Esophagus mucosa (tissue), 1 donor: ENCODE data around the gene PCYOX1L. TPM values are rescaled to one million over a fixed set of nuclear protein-coding genes. Genes with fewer than 3 reads are reported as not detected.

Source experiments
- ATAC-seq: fragments of 200-7000 bp; cut with Tn5 transposase; one replicate; pipeline ENCODE4 v1.9.1; 2020
- total RNA-seq: library from RNA; stranded (reverse); gene quantifications from one replicate; pipeline ENCODE4 v1.2.4, GENCODE V29; 2023
- donor health status: DM: yes; HTN: yes; CAD: no.

Gene PCYOX1L
- total RNA-seq, 1 donor from 2014 or later: 6.5 TPM

GRCh38 chr5:149408252-149409099, 50.6 kb downstream of the PCYOX1L start:
- no peak for ATAC-seq

GRCh38 chr5:149409268-149409948, 51.6 kb downstream of the PCYOX1L start:
- no peak for ATAC-seq

- no peak for ATAC-seq
Observed at GRCh38 chr5:149410071-149410470, 52.2 kb downstream of the PCYOX1L start.

DNA sequence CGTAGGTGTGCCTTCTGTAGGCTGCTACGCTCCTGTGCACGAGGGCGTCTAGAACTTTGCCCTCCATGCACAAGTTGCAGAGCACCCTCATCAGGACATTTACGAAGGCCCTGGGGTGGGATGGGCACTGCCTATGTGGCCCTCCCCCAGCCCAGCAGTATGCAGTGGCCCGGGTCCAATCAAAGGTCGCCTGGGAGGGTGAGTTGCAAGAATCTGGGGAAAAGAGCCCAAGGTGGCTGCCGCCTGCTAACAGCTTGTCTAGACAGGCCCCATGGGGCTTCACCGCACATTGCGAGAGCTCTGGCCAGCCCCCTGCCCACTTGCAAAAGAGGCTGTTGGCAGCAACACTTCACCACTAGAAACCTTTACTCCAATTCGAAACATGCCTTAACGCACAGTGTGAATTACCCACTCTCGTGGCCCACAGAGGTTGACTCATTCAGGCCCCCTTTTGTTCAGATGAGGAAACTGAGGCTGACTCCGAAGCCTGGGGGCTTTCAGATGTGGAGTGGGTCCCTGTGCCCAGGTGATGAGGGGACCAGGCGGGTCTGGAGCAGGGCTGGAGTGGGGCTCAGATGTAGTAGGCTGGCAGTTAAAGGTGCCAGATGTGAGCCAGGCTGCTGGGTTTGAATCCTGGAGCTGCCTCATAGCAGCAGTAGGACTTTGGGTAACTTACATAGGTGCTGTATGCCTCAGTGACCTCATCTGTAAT, 53.0 kb downstream of the PCYOX1L start:
- ATAC-seq: no peak

- no peak for ATAC-seq
Observed at GRCh38 chr5:149411738-149412519, 54.1 kb downstream of the PCYOX1L start.

DNA sequence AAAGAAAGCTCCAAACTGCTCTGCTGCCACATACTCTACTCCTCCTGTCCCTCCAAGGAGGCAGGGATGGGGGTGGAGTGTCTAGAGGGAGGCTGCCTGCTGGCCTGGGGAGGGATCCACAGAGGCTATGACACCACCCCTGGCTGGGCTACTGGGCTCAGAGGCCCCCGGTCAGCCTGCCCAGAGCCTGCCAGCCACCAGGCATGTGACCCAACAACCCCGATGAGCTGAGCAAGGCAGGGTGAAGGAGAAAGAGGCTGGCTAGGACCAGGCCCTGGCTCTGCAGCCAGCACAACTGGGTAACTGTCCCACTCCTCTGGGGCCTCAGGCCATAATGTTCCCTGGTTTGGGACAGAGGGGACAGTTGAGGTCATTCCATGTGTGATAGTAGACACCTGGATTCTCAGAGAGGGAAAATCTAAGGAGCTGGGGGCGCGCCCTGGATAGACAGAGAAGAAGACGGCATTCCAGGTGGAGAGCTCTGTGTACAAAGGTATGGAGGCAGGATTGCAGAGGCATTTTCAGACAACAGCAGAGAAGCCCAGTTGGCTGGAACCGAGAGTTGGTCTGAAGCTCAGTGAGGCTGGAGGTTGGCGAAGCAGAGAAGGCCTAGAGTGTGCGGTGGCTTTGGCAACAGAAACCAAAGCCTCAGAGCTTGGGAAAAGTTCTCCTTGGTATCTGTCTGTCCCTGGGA, 55.1 kb downstream of the PCYOX1L start:
- peak; percentile 31 for ATAC-seq

DNA sequence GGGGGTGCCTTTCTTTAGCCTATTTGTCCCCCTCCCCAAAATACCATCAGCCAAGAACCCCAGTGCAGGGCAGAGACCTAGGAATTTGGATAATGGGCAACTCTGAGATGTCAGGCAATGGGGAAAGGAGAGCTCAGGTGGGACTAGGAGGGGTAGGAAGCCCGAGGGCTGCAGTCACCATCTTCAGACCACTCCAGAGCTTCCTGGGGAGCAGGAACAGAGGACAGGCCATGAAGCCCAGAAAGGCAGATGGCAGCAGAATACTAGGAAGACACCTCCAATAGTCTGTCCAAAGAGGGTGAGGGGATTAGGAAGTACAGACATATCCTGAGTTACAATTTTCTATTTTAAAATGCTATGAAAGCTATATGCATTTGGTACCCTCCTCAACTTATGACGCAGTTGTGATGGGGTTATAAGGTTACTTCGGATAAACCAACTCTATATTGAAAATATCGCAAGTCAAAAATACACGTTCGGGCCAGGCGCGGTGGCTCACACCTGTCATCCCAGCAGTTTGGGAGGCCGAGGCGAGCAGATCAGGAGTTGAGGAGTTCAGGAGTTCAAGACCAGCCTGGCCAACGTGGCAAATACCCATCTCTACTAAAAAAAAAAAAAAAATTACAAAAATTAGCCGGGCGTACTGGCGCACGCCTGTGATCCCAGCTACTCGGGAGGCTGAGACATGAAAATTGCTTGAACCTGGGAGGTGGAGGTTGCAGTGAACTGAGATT, 55.8 kb downstream of the PCYOX1L start:
- ATAC-seq: no peak

GRCh38 chr5:149414405-149415065, 56.7 kb downstream of the PCYOX1L start:
- no peak for ATAC-seq

GRCh38 chr5:149415066-149415967, 57.5 kb downstream of the PCYOX1L start:
- ATAC-seq: no peak

DNA sequence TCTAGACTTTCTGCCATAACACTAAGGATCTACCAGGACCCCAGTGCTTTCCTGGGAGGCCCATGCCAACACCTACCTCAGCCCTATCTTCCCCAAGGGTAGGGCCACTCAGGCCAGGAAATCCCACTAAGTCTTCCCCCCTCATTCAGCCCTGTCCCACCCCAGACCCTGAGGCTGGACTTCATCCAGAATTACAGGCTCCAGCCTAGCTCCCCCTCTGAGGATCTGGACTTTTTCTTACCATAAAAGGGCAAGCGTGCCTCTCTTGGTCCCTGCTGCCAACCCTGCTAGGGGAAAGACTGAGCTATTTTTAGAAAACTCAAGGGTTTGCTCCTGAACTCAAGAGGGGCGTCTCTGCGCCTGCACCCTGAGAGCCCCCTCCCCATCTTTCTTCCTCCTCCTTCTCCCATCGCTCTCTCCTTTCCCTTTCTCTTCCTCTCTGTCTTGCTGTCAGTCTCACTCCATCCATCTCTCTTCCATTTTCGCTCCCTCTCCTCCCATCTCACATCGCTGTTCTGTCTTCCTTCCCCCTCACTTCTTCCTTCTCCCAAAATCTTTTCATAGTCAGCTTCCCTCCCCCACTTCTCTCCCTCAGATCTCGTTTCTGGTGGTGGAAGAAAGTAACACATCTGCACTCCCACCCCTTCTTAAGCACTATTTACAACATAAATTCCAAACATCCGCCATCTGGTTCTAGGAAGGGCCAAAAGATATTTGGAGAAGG, 59.3 kb downstream of the PCYOX1L start:
- no peak for ATAC-seq

GRCh38 chr5:149417711-149418368, 60.0 kb downstream of the PCYOX1L start:
- ATAC-seq: no peak

DNA sequence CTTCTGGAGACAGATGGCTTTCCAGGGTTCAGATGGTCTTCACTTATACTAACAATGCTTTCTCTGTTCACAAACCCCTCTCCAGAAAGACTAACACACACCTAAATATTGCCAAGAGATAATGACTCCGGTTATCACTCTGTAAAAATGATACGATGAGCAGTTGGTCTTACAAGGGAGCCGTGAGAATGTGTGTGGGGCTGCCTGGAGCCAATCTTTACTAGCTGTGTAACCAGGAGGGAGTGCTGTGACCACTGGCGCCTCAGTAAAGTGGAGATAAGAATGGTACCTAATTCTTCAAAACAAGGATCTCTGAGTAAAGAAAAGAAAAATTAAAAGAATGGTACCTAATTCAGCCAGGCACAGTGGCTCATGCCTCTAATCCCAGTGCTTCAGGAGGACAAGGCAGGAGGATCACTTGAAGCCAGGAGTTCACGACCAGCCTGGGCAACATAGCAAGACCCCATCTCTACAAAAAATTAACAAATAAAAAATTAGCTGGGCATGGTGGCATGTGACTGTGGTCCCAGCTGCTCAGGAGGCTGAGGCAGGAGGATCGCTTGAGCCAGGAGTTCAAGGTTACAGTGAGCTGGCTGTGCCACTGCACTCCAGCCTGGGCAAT, 61.2 kb downstream of the PCYOX1L start:
- ATAC-seq: no peak

Other genes with a start within 250 kb of the PCYOX1L start
- gene ABLIM3, start 216.6 kb upstream of the PCYOX1L start, total RNA-seq: 22.4 TPM
- 3.0 TPM for gene AFAP1L1, start 86.2 kb upstream of the PCYOX1L start, total RNA-seq
- 49.6 TPM for gene GRPEL2, start 12.5 kb upstream of the PCYOX1L start, total RNA-seq
- gene IL17B, start 21.2 kb downstream of the PCYOX1L start, total RNA-seq: 0.28 TPM
- 404 TPM for gene CSNK1A1, start 193.4 kb downstream of the PCYOX1L start, total RNA-seq
- 23.6 TPM for gene ARHGEF37, start 223.5 kb downstream of the PCYOX1L start, total RNA-seq